HG03175 (cell line): ENCODE results near the gene ADCY9.
"Not testable (repeated sequence)": the region's sequence is repeated elsewhere in the genome, so short reads cannot be mapped to it uniquely, and the experiment has no call there.

Source experiments
- ATAC-seq: cut with Tn5 transposase; IDR thresholded peaks from one replicate; pipeline ENCODE4 v1.9.1; 2021; ENCODE audit warnings: mild to moderate bottlenecking, moderate library complexity; ENCODE audit not compliant: unreplicated experiment

Gene ADCY9

GRCh38 chr16:3954411-3954921 is 161.8 kb downstream of the ADCY9 start:
- ATAC-seq = no peak

- ATAC-seq = no peak
These were observed 162.4 kb downstream of the ADCY9 start for GRCh38 chr16:3953728-3954410.

GRCh38 chr16:3952737-3953131 is 163.5 kb downstream of the ADCY9 start:
- no peak for ATAC-seq

DNA sequence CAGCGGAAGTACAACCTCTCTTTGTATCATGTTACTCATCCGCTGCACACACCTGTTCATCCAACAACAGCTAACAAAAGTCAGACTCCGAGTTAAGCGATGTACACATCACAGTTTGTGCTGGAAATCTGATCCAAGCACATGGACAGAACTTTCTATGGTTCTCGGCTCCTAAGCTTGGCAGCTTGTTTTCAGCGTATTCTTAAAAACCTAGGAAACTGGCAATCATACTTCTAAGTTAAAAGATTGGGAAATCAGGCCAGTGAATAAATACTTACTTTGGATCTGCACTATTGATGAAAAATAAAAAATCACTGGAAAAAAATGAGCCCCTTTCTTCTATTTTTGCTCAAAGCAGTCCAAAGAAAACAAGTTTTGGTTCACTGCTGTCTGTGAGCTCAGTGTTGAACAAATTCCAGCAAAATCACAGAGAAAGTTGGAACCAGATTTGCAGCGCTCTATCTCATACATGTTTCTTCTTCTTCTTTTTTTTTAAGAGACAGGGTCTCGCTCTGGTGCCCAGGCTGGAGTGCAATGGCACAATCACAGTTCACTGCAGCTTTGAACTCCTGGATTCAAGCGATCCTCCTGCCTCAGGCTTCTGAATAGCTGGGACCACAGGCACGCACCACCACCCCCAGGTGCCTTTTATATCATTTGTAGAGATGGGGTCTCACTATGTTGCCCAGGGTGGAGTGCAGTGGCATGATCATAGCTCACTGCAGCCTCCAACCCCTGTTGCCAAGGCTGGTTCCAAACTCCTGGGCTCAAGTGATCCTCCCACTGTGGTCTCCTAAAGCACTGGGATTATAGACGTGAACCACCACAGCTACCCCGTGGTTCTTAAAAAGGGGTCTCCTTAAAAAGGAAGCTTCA is 164.1 kb downstream of the ADCY9 start:
- ATAC-seq = no peak

DNA sequence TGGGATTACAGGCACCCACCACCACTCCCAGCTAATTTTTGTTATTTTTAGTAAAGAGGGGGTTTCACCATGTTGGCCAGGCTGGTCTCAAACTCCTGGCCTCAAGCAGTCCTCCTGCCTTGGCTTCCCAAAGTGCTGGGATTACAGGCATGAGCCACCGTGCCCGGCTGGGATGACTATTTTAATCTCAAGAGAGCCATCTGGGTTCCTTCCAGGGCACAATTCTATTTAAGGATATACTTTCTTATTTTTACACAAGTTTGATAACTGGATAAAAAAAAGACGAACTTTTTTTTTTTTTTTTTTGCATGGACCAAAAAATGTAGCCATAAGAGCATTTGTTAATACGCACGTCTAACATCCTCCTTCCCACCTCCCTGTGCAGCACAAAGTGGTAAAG is 164.9 kb downstream of the ADCY9 start:
- not testable (repeated sequence) for ATAC-seq

DNA sequence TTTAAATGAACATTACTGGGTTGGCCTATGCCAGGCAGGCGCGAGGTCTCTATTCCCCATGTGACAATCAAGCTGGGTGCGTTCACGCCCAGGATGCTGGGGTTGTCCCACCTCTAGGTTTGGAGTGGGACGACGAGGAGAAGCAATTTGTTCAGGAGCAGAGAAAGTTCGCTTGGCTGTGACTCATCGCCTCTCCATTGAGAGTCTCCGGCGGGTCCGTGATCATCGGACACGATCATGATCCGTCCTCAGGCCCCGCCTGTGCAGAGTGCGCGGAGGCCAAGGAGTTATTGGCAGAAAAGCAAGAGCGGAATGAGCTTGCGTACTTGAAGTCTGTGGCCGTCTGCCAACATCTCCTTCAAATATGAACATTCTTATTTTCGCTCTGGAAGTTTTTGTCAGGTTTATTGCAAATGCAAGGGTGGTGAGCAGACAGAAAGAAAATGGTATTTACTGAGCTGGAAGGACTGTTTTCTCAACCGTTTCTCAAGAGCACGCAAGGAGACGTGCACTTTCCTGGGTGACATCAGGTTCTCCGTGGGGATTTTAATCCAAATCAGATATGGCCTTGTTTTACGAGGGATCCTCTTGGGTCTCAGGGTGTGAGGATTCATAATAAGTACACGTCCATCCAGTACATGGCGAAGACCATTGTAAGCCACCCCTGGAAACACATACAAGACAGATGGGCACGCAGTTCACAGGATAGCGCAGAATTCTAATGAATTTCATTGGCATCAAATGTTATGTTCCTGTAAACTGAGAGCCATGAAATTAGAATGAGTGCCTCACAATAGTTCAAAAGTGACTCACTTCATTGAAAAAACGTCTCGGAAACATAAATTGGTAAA is 165.7 kb downstream of the ADCY9 start:
- ATAC-seq = no peak

- ATAC-seq = no peak
These were observed 166.3 kb downstream of the ADCY9 start for GRCh38 chr16:3949946-3950342.

- no peak for ATAC-seq
These were observed 167.0 kb downstream of the ADCY9 start for GRCh38 chr16:3949287-3949686.

GRCh38 chr16:3948378-3948995 is 167.8 kb downstream of the ADCY9 start:
- no peak for ATAC-seq

- no peak for ATAC-seq
These were observed 169.6 kb downstream of the ADCY9 start for GRCh38 chr16:3946604-3947180.

- no peak for ATAC-seq
These were observed 170.3 kb downstream of the ADCY9 start for GRCh38 chr16:3945751-3946603.

GRCh38 chr16:3944457-3944856 is 171.8 kb downstream of the ADCY9 start:
- not testable (repeated sequence) for ATAC-seq

- not testable (repeated sequence) for ATAC-seq
These were observed 174.1 kb downstream of the ADCY9 start for GRCh38 chr16:3942146-3942545.

GRCh38 chr16:3938843-3939624 is 177.2 kb downstream of the ADCY9 start:
- ATAC-seq = no peak

GRCh38 chr16:3938471-3938842 is 177.8 kb downstream of the ADCY9 start:
- no peak for ATAC-seq

DNA sequence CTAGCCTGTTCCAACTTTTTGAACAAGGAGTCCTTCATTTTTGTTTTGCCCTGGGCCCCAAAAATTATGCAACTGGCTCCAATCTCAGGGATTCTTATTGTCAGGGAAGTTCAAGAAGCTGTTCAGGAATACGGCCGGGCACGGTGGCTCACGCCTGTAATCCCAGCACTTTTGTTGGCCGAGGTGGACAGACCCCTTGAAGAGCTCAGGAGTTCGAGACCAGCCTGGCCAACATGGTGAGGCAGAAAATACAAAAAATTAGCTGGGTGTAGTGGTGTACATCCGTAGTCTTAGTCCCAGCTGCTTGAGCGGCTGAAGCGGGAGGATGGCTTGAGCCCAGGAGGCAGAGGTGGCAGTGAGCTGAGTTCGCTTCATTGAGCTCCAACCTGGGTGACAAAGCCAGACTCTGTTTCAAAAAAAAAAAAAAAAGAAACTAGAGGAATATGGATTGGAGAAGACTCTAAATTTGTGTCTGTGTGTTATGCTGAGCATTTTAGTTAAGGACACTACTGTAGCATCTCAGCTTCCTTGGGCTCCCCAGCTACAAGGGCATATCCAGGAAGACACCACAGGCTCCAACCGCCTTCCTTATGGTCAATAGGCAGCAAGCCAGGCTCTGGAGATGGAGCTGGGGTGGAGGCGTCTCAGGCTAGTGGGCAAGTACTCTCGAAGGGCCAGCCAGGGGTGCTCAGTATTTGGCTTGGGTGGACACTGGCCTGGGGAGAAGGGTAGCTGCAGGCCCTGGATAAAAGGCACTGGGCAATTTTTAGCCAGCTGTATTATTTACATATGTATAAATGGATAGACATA is 179.0 kb downstream of the ADCY9 start:
- no peak for ATAC-seq

DNA sequence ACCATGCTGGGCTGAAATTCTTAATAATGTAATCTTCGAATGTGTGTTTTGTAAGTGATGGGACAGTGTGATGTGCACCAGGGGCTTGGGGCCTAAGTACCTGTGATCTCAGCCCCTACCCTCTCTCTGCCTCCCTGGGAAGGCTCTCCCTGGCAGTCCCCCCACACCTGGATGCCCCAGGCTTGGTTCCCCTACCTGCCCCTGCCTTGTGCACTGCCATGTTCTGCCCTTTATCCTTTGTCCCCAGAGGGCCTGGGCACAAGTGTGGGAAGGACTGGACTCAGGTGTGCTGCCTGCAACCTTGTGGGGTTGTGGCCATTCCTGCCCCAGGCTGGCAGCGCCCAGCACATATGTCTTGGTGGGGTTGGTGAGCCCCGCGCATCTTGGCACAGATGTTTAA is 180.3 kb downstream of the ADCY9 start:
- ATAC-seq = no peak
